NCI-H2029 (cell line): ENCODE data around the gene KLHDC4.
"Not testable (repeated sequence)": the region's sequence is repeated elsewhere in the genome, so short reads cannot be mapped to it uniquely, and the experiment has no call there.

Experiments
- DNase-seq: peaks from one replicate; lab custom pipeline; 2025; lab: John Stamatoyannopoulos, UW

Gene KLHDC4

GRCh38 chr16:87765776-87766484 is at the start of gene KLHDC4:
KLHDC4 (minus strand) TSS chr16:87765986; CDS start chr16:87765890, 96 bp downstream.
- peak; percentile 25 for DNase-seq

- DNase-seq = no peak
These were observed 49.8 kb upstream of the KLHDC4 start for GRCh38 chr16:87815567-87815966.

- peak; percentile 69 for DNase-seq
These were observed 46.4 kb upstream of the KLHDC4 start for GRCh38 chr16:87812200-87812656.

- not testable (repeated sequence) for DNase-seq
These were observed 45.7 kb upstream of the KLHDC4 start for GRCh38 chr16:87811454-87811853.

GRCh38 chr16:87809150-87809902 is 43.5 kb upstream of the KLHDC4 start:
- DNase-seq = no peak

GRCh38 chr16:87808108-87808507 is 42.3 kb upstream of the KLHDC4 start:
- DNase-seq = no peak

GRCh38 chr16:87806641-87807546 is 41.1 kb upstream of the KLHDC4 start:
- DNase-seq = peak; percentile 32

- no peak for DNase-seq
These were observed 40.5 kb upstream of the KLHDC4 start for GRCh38 chr16:87806261-87806640.

- DNase-seq = no peak
These were observed 37.6 kb upstream of the KLHDC4 start for GRCh38 chr16:87803385-87803784.

- no peak for DNase-seq
These were observed 36.9 kb upstream of the KLHDC4 start for GRCh38 chr16:87802670-87803069.

GRCh38 chr16:87801679-87802259 is 36.0 kb upstream of the KLHDC4 start:
- no peak for DNase-seq

- peak; percentile 5 for DNase-seq
These were observed 34.7 kb upstream of the KLHDC4 start for GRCh38 chr16:87800497-87800896.

GRCh38 chr16:87795336-87795735 is 29.6 kb upstream of the KLHDC4 start:
- DNase-seq = no peak

- DNase-seq = no peak
These were observed 28.8 kb upstream of the KLHDC4 start for GRCh38 chr16:87794485-87795078.

GRCh38 chr16:87792205-87792565 is 26.4 kb upstream of the KLHDC4 start:
- no peak for DNase-seq

- DNase-seq = no peak
These were observed 25.8 kb upstream of the KLHDC4 start for GRCh38 chr16:87791295-87792204.

- peak; percentile 30 for DNase-seq
These were observed 24.7 kb upstream of the KLHDC4 start for GRCh38 chr16:87790292-87791100.

- no peak for DNase-seq
These were observed 23.9 kb upstream of the KLHDC4 start for GRCh38 chr16:87789437-87790291.
